Stimulated activated CD4-positive, alpha-beta T cell treated with anti-CD3 and anti-CD28 coated beads, Interleukin-2, amount 100 ng/mL, for 24 hours (primary cell): ENCODE measurements around the gene TMEM259.

ENCODE experiments used
- DNase-seq, 2 donors: peaks; one replicate each; pipeline ENCODE4 v3.0.0-alpha.2; 2020

The TMEM259 gene

DNA sequence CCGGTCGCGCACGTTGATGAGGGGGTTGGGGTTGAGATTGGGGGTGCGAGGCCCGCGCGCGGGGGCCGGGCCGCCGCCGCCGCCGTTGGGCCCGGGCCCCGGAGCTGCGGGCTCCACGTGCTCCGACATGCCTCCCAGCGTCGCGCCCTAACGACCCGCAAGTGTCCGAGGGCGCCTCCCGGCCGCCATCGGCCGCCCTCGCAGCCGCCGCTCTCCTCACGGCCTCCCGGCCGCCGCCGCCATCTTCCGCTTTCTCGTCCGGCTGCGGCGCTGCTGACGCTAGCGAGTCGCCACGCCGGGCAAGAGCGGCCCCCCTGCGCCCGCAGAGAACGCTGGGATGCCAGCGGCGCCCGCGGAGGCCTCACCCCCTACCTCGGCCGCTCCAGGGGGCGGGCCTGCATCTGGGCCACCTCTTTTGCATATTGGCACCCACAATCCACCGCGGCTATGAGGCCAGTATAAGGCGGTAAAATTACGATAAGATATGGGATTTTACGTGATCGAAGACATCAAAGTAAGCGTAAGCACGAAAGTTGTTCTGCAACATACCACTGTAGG, at the start of gene TMEM259:
Gene TMEM259 (minus strand): TSS at position 256 of the 558 bp plus-strand sequence. CDS start 127 bp downstream, at position 129.
- DNase-seq = peak; percentile 97

DNA sequence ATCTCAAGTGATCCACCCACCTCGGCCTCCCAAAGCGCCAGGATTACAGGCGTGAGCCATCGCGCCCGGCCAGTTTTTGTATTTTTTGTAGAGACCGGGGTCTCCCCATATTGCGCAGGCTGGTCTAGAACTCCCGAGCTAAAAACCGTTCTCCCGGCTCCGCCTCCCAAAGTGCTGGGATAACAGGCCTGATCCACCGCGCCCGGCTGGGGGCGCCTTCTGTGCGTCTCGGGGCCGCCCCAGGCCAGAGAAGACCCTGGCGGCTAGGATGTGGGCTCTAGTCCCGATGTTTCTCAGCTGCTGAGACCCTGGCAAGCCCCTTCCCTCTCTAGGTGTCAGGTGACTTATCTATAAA, 49.6 kb upstream of the TMEM259 start:
- no peak for DNase-seq

DNA sequence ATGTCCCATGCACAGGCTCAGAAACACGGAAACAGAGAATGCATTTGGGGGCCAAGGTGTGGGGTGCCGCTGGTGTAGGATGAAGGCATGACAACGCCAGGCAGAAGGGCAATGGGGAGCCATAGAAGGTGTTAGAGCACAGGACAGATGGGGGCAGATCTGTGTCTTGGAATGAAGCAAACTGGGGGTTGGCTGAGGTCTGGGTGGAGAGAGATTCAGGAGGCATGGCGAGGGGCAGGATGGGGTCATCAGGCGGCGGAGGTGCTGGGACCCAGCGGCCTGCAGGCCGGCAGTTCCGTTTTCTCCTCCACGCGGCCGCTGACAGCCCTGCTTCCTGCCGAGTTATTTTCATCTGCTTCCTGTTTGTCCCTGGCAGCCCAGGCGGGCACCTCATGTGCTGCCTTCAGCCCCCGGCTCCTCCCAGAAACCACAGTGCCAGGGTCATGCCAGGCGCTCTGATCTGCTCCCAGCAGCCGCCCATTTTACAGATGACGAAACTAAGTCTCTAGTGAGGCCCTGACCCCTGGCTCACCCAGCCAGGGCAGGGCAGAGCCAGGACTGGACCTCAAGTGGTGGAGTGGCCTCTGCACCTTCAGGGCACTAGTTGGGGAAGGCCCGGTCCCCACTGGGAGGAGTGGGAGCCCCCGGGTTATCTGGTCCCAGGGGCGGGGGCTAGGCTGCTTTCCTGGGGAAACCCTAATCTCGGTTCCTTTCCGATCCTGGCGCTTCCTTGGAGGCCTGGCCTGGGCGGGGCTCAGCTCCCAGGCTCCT, 48.3 kb upstream of the TMEM259 start:
- DNase-seq = peak in 1 of 2 donors; percentile 66

DNA sequence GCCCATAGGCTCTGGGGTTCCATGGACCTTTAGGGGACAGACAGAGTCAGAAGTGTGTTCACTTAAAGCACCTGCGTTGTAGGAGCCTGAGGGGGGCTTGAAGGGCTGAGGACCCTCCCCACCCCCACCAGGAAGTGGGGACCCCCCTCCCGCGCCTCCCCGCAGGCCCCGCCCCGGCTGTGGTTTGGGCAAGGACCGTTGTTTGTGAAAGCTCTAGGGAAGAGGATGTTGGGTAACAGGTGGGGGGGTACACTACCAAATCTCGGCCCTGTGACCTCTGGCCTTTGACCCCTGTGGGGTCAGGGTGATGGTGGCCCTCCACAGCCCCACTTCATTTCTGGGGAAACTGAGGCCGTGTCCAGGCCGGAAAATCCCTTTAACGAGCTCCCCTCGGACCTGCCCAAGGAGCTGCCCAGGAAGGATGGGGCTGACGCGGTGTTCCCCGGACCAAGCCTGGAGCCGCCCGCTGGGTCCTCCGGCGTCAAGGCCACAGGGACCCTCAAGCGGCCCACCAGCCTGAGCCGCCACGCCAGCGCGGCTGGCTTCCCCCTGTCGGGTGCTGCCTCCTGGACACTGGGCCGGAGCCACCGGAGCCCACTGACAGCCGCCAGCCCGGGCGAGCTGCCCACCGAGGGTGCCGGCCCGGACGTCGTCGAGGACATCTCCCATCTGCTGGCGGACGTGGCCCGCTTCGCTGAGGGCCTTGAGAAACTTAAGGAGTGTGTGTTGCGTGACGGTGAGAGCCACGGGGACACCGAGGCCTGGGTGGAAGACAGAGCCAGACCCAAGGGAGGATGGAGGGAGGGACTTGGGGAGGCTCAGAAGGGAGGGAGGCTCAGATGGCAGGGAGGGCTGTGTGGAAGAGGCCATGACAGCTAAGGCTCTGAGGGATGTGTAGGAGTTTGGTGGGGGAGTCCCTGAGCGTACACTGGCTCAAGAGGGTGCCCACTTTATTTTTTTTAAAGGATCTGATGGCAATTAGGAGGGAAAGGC, 47.4 kb upstream of the TMEM259 start:
- DNase-seq = peak in 1 of 2 donors; percentile 66

DNA sequence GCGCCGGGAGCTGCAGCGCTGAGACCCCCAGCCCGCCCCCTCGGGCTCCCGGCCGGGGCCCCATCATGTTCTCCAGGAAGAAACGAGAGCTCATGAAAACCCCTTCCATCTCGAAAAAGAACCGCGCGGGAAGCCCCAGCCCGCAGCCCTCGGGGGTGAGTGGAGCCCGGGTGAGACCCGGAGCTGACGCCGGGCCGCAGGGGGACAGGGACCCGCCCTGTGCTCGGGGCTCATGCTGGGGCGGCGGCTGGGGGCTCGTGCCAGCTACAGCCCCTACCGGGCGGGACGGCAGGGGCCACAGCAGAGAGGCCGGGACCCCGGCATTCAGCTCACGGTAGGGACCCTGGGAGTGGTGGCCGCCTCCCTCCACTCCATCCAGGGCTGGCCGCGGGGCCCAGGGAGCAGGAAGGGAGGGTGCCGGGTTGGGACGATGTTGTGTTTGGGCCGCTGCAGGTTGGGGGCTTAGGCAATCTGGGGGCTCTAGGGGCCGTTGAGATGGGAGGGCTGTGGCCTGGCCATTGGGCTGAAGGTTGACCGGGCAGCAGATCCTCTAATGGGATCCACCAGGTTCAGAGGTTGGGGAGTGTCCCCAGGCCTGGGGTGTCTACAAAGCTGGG, 46.5 kb upstream of the TMEM259 start:
- DNase-seq = peak in 1 of 2 donors; percentile 70

DNA sequence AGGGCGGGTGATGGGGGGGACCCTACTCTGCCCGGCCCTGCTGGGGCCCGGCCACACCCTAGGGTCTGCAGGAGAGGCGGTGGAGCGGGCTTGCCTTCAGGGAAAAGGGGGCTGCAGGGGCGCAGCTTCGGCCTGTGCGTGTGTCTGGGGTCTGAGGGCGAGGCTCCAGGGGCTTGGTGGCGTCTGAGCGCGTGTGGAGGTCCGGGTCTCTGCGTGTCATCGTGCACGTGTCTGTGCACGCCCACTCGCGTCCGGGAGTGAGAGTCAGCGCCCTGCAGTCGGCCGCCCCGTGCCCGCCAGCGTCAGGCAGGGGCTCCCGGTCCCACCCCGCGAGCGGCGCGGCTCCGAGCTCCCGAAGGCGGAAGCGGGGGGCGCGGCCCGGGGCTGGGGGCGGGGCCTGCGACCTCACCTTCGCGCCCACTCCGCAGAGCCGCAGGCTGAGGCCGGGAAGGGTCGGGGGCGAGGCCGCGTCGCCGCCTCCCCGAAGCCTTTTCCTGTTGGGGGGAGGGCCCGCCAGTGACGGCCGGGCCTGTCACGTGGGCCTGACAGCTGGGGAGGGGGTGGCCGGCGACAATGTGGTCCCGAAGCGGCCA, 45.9 kb upstream of the TMEM259 start, which contains the start of gene ARHGAP45:
Gene ARHGAP45 (plus strand): TSS at position 420 of the 593 bp plus-strand sequence. CDS start 239 bp downstream, outside the sequence.
- DNase-seq = peak; percentile 78 to 87

DNA sequence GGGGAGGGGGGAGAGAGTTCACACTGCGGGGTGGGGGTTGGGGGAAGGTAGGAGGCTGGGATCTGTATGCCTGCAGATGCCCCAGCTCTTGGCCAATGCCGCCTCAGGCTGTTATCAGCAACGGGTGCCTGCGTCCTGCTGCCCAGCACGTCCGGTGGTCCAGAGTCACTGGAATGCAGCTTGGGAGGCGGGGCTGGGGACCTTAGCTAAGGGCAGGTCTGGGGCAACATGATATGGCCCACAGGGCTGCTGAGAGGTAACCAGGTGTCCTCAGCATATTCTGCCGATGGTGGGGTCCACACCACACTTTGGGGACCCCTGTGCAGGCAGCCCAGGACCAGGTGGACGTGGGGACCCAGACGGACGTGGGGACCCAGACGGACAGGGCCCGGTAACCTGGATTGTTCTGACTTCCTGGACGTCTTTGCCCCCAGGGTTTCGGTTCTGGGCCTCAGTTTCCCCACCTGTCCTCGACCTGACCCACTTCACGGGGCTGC, 45.4 kb upstream of the TMEM259 start:
- no peak for DNase-seq

DNA sequence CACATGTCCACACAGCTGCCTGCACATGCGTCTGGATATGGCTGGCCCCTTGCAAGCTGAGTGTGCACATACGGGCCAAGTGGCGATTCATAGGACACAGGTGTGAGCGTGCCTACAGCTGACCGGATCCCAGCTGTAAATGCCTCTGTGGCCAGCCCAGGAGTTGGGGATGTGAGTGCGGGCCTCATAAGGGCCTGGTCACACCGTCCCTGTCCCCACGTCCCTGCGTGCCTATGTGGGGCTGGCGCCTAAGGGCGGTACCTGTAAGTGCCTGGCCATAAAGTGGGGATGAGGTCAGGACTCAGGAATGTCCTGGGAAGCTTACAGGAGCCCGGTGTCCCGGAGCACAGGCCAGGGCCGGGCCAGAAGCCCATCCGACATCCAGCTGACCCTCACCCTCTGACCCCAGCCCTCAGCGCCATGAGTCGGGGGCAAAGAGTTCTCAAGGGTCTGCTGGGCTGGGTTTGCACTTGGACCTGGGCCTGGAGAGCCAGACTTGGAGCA, 44.7 kb upstream of the TMEM259 start:
- DNase-seq = no peak

DNA sequence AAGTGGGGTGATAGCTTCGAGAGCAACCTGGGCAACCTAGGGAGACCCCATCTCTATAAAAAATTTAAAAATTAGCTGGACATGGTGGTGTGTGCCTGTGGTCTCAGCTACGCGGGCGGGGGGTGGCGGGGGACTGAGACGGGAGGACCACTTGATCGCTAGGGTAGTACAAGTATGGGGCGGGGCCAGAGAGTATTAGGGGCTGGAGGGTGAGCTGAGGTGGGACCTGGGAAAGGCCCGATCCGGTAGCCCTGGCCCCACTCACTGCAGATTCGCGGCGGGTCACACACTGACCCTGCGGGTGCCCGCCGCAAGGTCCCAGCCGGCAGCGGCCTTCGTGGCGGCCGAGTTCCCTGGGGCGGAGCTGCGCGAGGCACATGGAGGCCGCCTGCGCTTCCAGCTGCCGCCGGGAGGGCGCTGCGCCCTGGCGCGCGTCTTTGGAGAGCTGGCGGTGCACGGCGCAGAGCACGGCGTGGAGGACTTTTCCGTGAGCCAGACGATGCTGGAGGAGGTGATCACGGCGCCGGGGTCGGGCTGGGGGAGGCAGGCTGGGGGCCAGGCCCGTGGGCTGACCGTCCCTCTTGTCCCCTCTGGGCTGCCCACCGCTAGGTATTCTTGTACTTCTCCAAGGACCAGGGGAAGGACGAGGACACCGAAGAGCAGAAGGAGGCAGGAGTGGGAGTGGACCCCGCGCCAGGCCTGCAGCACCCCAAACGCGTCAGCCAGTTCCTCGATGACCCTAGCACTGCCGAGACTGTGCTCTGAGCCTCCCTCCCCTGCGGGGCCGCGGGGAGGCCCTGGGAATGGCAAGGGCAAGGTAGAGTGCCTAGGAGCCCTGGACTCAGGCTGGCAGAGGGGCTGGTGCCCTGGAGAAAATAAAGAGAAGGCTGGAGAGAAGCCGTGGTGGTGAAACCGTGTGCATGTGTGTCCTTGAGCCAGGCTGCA, 44.0 kb upstream of the TMEM259 start:
- peak; percentile 77 to 81 for DNase-seq

DNA sequence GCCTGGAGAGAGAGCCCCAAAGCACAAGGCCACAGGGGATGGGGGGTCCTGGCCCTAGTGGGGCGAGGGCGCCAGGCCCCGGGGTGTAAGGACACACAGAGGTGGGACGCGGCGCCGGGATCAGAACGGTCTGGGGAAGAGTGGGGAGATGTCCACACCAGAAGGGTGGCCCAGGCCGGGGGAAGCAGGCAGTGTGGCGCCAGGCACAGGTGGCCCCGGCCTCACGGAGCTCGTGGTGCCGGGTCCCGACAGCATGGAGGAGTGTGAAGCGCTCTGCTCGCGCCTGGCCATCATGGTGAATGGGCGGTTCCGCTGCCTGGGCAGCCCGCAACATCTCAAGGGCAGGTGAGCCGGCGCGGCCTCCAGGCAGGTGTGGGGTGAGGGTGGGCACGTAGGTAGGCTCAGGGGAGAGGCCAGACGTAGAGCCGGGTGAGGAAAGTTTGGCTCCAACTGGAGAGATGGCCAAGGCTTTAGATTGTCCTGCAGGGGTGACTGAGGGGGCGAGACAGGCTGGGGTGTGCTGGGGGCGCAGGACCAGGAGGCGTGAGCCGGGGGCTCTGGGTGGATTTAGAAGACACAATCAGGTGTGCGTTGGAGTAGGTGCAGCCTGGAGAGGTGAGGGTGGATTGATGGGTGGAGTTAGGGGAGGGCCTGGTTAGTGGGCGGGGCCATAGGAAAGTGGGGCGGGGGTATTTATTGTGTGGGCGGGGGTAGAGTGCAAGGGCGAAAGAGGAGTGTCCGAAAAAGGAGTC, 43.2 kb upstream of the TMEM259 start:
- DNase-seq = no peak

DNA sequence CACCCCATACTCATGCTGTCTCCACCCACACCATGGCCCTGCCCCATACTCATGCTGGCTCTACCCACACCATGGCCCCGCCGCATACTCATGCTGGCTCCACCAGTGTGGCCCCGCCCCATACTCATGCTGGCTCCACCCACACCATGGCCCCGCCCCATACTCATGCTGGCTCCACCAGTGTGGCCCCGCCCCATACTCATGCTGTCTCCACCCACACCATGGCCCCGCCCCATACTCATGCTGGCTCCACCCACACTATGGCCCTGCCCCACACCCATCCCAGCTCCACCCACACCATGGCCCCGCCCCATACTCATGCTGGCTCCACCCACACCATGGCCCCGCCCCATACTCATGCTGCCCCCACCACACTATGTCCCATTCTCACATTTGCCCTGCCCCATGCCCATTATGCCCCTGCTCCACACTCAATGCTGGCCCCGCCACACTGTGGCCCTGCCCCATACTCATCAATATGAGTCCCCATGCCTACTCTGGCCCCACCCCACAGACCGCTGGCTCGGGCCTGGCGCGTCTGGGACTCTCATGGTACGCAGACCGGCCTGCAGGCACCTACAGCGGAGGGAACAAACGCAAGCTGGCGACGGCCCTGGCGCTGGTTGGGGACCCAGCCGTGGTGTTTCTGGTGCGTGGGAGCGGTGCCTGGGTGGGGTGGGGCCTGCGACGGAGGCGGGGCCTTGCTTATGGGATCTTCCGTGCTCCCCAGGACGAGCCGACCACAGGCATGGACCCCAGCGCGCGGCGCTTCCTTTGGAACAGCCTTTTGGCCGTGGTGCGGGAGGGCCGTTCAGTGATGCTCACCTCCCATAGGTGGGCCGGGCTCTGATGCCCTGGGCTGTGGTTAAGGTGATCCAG, 42.3 kb upstream of the TMEM259 start:
- peak; percentile 59 to 61 for DNase-seq

DNA sequence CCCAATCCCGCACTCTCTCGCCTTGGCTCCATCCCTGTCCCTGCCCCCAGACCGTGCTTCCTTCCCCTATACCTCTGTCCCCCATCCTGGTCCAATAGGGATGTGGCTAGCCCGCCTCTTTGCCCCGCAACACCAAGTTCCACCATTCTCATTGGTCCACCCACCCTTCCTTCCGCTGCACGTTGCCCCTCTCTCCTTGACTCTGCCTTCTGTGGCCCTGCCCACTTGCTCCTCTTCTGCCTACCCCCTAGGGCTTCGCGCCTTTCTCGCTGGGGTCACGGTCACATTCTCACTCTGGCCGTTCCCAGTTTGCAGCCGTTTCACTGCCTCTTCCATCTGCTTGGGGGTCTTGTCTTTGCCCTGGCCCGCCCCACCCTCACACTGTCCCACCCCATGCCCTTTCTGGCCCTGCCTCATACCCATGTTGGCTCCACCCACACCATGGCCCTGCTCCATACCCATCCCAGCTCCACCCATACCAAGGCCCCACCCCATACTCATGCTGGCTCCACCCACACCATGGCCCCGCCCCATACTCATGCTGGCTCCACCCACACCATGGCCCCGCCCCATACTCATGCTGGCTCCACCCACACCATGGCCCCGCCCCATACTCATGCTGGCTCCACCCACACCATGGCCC, 41.6 kb upstream of the TMEM259 start:
- DNase-seq = no peak

DNA sequence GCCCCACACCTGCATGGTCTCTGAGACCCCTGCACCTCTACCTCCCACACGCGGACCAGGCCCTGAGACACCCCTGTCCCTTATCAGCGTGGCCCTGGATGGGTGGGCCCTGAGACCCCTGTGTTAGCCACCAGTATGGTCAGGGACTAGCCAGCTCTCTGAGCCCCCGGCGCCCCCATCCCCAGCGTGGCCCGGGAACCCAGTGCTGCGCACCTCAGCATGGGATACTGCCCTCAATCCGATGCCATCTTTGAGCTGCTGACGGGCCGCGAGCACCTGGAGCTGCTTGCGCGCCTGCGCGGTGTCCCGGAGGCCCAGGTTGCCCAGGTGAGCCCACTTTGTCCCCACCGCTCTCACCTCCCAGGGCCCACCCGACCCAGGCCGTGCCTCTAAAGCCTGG, 41.1 kb upstream of the TMEM259 start:
- DNase-seq = no peak

DNA sequence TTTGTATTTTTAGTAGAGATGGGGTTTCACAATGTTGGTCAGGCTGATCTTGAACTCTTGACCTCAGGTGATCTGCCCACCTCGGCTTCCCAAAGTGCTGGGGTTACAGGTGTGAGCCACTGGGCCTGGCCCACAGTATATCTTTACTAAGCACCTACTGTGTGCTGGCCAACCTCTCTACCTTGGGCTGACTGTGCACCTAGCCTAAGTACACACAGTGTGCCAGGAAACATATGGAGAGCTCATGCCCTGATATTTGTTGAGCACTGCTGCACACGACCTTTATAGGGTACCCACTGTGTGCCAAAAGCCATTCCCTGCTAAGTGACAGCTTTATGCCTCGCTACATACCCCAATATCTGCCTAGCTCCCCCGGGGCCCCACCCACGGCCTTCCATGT, 39.8 kb upstream of the TMEM259 start:
- no peak for DNase-seq

DNA sequence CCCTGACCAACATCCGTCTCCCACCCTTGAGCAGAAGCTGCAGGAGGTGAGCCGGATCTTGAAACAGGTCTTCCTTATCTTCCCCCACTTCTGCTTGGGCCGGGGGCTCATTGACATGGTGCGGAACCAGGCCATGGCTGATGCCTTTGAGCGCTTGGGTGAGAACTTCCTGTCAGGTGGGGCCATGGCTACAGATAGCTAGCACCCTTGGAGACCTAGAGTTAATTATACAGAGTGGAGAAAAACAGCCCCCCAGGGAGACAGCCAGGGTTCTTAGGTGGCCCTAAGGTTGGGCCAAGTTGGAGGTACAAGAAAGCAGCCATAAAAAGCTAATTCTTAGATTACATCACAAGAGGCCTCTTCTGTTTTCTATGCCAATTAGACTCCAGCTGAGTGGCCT, 37.2 kb upstream of the TMEM259 start:
- DNase-seq = no peak

DNA sequence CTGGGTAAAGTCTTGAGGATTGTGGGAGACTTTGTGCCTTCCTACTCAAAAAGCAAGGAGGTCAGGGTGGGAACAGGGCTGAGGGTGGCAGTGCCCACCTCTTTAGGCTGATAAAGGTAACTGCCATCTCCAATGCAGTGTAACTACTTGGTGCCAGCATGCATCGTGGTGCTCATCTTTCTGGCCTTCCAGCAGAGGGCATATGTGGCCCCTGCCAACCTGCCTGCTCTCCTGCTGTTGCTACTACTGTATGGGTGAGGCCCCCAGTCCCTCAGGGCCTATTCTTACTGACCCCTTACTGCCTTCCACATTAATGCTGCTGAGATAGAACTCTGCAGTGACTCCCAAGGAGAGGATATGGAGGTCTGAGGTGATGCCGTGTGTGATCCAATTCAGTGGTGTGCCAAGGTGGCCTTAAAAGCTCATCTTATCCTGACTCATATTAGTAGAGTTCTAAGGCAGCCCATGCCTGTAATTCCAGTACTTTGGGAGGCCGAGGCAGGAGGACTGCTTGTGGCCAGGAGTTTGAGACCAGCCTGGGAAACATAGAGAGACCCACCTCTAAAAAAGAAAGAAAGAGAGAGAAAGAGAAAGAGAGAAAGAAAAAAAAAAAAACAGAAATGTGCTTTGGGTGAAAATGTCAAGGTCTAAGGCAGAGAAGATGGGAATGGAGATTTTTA, 36.4 kb upstream of the TMEM259 start:
- DNase-seq = no peak

DNA sequence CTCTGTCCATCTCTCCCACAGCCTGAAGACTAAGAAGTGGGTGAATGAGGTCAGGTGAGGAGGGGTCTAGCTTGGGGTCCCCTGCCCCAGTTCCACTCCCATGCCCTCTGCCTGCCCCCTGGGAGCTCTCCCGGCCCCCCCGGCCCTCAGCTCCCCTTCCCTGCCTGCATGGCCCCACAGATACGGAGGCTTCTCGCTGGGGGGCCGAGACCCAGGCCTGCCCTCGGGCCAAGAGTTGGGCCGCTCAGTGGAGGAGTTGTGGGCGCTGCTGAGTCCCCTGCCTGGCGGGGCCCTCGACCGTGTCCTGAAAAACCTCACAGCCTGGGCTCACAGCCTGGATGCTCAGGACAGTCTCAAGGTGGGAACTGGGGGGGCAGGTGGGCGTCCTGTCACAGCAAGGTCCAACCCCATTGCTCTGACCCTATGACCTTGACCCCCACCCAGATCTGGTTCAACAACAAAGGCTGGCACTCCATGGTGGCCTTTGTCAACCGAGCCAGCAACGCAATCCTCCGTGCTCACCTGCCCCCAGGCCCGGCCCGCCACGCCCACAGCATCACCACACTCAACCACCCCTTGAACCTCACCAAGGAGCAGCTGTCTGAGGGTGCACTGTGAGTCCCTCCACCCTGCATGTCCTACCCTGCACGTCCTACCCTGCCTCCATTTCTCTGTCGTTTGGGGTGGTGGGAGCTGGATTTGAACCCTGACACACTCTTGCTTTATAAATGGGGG, 35.1 kb upstream of the TMEM259 start:
- no peak for DNase-seq
